Caco-2 (cell line): ENCODE data around the gene EIF3F. TPM values are rescaled to one million over a fixed set of nuclear protein-coding genes. Genes with fewer than 3 reads are reported as not detected.

Source experiments
- BruUV-seq: library from RNA; stranded (reverse); fragments of 400-500 nt; replicated peaks from 2 replicates; lab custom pipeline; 2021; lab: Mats Ljungman, UMichigan
- CTCF ChIA-PET: fragments of 300-600 bp; sonication (Branson Sonifier 250); formaldehyde crosslinking; loops from one replicate; lab custom pipeline; 2022; ENCODE audit warnings: antibody characterized with exemption; lab: Charles Lee
- POLR2A ChIA-PET: fragments of 300-600 bp; sonication (Branson Sonifier 250); formaldehyde crosslinking; loops from one replicate; lab custom pipeline; 2022; ENCODE audit warnings: antibody characterized with exemption; lab: Charles Lee
- DNase-seq, 2 experiments: peaks; one replicate each; pipeline versions ENCODE4 v3.0.0 to v3.0.0-alpha.2; 2020 to 2022
- H3K27me3 ChIP-seq: replicated peaks from 2 replicates; pipeline ENCODE4 v1.6.0; 2011; ENCODE audit warnings: low read length; ENCODE audit not compliant: control insufficient read depth, insufficient read depth
- H3K36me3 ChIP-seq: 2 replicates; pipeline ENCODE4 v1.5.1; 2011; ENCODE audit warnings: low read length; ENCODE audit not compliant: control insufficient read depth, insufficient read depth
- H3K4me1 ChIP-seq: fragments of 250-450 bp; sonication (Bioruptor Pico); 2 replicates; pipeline ENCODE4 v1.5.1; 2020; ENCODE audit warnings: mild to moderate bottlenecking
- H3K4me3 ChIP-seq: 2 replicates; pipeline ENCODE4 v1.5.1; 2011; ENCODE audit warnings: low read depth, mild to moderate bottlenecking, control low read depth, low read length
- H3K9me3 ChIP-seq: fragments of 250-450 bp; sonication (Bioruptor Pico); 2 replicates; pipeline ENCODE4 v1.5.1; 2020; ENCODE audit warnings: mild to moderate bottlenecking, moderate library complexity
- H3K27ac Mint-ChIP-seq: one replicate; pipeline ENCODE4 v1.8.0; 2022; ENCODE audit warnings: mixed read lengths; ENCODE audit not compliant: unreplicated experiment
- H3K27me3 Mint-ChIP-seq: one replicate; pipeline ENCODE4 v1.8.0; 2022; ENCODE audit warnings: mixed read lengths; ENCODE audit not compliant: insufficient read depth, unreplicated experiment
- H3K36me3 Mint-ChIP-seq: one replicate; pipeline ENCODE4 v1.8.0; 2022; ENCODE audit warnings: mild to moderate bottlenecking, mixed read lengths; ENCODE audit not compliant: insufficient read depth, unreplicated experiment
- H3K4me1 Mint-ChIP-seq: one replicate; pipeline ENCODE4 v1.8.0; 2022; ENCODE audit warnings: low read depth, mixed read lengths; ENCODE audit not compliant: unreplicated experiment
- H3K4me3 Mint-ChIP-seq: one replicate; pipeline ENCODE4 v1.8.0; 2022; ENCODE audit warnings: mild to moderate bottlenecking, moderate library complexity, mixed read lengths; ENCODE audit not compliant: unreplicated experiment
- H3K9me3 Mint-ChIP-seq: one replicate; pipeline ENCODE4 v1.8.0; 2022; ENCODE audit warnings: mixed read lengths; ENCODE audit not compliant: unreplicated experiment
- intact Hi-C: fragments of 100-400 bp; cut with micrococcal nuclease; formaldehyde crosslinking; loops from one replicate; pipeline ENCODE4 v1.10.0; 2022; ENCODE audit not compliant: unreplicated experiment
- total RNA-seq: library from RNA; stranded (reverse); gene quantifications from 2 replicates; pipeline ENCODE4 v1.2.3, GENCODE V29; 2022
- TF ChIP-seq, protein P1 (sequence below), 2 experiments: fragments of 200-600 bp in 1 of 2; IDR thresholded peaks; 1 replicate in 1 of 2; 2 replicates in 1 of 2; pipeline versions ENCODE4 v1.5.1 to v1.8.0; 2011 to 2022; ENCODE audit warnings: antibody characterized with exemption in 1 of 2, control low read depth in 1 of 2, inconsistent platforms in 1 of 2, low read depth in 1 of 2, low read length in 1 of 2, mild to moderate bottlenecking in 1 of 2, moderate library complexity in 1 of 2; ENCODE audit not compliant: insufficient read depth in 1 of 2, severe bottlenecking in 1 of 2, unreplicated experiment in 1 of 2

Gene EIF3F
- total RNA-seq, 1 experiment from 2014 or later = 315 TPM

DNA sequence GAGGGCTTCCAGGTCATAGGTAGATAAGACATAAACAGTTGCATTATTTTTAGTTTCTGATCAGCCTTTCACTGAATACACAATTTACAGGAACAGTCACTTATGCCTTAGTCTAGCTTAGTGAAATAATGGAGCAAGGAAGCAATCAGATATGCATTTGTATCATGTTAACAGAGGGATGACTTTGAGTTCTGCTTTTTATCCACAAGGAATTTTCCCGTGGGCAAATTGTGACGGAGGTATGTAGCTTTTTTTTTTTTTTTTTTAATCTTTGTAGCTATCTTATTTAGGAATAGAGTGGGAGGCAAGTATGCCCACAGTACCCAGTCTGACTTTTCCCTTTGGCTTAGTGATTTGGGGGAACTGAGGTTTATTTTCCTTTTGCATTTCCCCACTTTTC lies 18.5 kb upstream of the EIF3F start:
- H3K27me3 ChIP-seq = no peaks in the 10 kb centered on the region
- H3K9me3 ChIP-seq = no peaks in the 10 kb centered on the region
- POLR2A ChIA-PET = no interaction called here
- no peak for DNase-seq
- no peaks in the 10 kb centered on the region for H3K36me3 Mint-ChIP-seq
- no peaks in the 10 kb centered on the region for H3K9me3 Mint-ChIP-seq
- no peak overlapping the region for H3K4me3 Mint-ChIP-seq
- H3K27me3 Mint-ChIP-seq = no peaks in the 10 kb centered on the region
- no peaks in the 10 kb centered on the region for H3K36me3 ChIP-seq
- CTCF ChIA-PET = interaction anchor here (0.7 kb wide), 1 partner anchor 23 kb away, joined by 3 read pairs; no protein-coding TSS in a partner anchor
- no peak overlapping the region for H3K4me3 ChIP-seq
- TF ChIP-seq, protein P1, sequence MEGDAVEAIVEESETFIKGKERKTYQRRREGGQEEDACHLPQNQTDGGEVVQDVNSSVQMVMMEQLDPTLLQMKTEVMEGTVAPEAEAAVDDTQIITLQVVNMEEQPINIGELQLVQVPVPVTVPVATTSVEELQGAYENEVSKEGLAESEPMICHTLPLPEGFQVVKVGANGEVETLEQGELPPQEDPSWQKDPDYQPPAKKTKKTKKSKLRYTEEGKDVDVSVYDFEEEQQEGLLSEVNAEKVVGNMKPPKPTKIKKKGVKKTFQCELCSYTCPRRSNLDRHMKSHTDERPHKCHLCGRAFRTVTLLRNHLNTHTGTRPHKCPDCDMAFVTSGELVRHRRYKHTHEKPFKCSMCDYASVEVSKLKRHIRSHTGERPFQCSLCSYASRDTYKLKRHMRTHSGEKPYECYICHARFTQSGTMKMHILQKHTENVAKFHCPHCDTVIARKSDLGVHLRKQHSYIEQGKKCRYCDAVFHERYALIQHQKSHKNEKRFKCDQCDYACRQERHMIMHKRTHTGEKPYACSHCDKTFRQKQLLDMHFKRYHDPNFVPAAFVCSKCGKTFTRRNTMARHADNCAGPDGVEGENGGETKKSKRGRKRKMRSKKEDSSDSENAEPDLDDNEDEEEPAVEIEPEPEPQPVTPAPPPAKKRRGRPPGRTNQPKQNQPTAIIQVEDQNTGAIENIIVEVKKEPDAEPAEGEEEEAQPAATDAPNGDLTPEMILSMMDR (IDR thresholded peaks at IDR 0.05; ENCODE audit: insufficient read depth in 1 of 2, low read depth in 1 of 2, low read length in 1 of 2, severe bottlenecking in 1 of 2, unreplicated experiment in 1 of 2) = no peak
- H3K4me1 Mint-ChIP-seq = peaks cover 22% of the 10 kb centered on the region
- no TSS peak for BruUV-seq
- H3K4me1 ChIP-seq = peaks cover 24% of the 10 kb centered on the region
- no peak overlapping the region for H3K27ac Mint-ChIP-seq
- intact Hi-C loops = no loop called here

- no TSS peak for BruUV-seq
- Mint-ChIP-seq H3K9me3 (no peaks in the 10 kb centered on the region), H3K4me3 (no peak overlapping the region), H3K27ac (no peak overlapping the region), H3K4me1 (peaks cover 28% of the 10 kb centered on the region), H3K27me3 (no peaks in the 10 kb centered on the region), H3K36me3 (no peaks in the 10 kb centered on the region)
- TF ChIP-seq, protein P1 (IDR thresholded peaks at IDR 0.05; ENCODE audit: insufficient read depth in 1 of 2, low read depth in 1 of 2, low read length in 1 of 2, severe bottlenecking in 1 of 2, unreplicated experiment in 1 of 2) = no peak
- Histone ChIP-seq H3K9me3 (no peaks in the 10 kb centered on the region), H3K4me3 (no peak overlapping the region), H3K36me3 (no peaks in the 10 kb centered on the region), H3K4me1 (peaks cover 24% of the 10 kb centered on the region), H3K27me3 (no peaks in the 10 kb centered on the region)
- intact Hi-C loops = no loop called here
- no peak for DNase-seq
- POLR2A ChIA-PET = no interaction called here
- CTCF ChIA-PET = no interaction called here
Measured at GRCh38 chr11:7969756-7970646, 17.1 kb upstream of the EIF3F start.

- no peak for DNase-seq
- Histone ChIP-seq H3K9me3 (no peaks in the 10 kb centered on the region), H3K4me1 (peaks cover 24% of the 10 kb centered on the region), H3K4me3 (no peak overlapping the region), H3K27me3 (no peaks in the 10 kb centered on the region), H3K36me3 (no peaks in the 10 kb centered on the region)
- Mint-ChIP-seq H3K36me3 (no peaks in the 10 kb centered on the region), H3K9me3 (no peaks in the 10 kb centered on the region), H3K4me1 (peaks cover 25% of the 10 kb centered on the region), H3K4me3 (no peak overlapping the region), H3K27me3 (no peaks in the 10 kb centered on the region), H3K27ac (no peak overlapping the region)
- TF ChIP-seq, protein P1 (IDR thresholded peaks at IDR 0.05; ENCODE audit: insufficient read depth in 1 of 2, low read depth in 1 of 2, low read length in 1 of 2, severe bottlenecking in 1 of 2, unreplicated experiment in 1 of 2) = no peak
- POLR2A ChIA-PET = no interaction called here
- intact Hi-C loops = no loop called here
- CTCF ChIA-PET = no interaction called here
- BruUV-seq = no TSS peak
Measured at GRCh38 chr11:7971846-7972245, 15.3 kb upstream of the EIF3F start.
